DMS 273 (cell line): ENCODE results near the gene LRRTM3.

Experiments
- DNase-seq: peaks from one replicate; lab custom pipeline; 2025; ENCODE audit not compliant: unreplicated experiment; lab: John Stamatoyannopoulos, UW

The LRRTM3 gene

GRCh38 chr10:66931949-66932343 is 6.1 kb downstream of the LRRTM3 start:
- DNase-seq = no peak

GRCh38 chr10:66934711-66935110 is 8.9 kb downstream of the LRRTM3 start:
- no peak for DNase-seq

DNA sequence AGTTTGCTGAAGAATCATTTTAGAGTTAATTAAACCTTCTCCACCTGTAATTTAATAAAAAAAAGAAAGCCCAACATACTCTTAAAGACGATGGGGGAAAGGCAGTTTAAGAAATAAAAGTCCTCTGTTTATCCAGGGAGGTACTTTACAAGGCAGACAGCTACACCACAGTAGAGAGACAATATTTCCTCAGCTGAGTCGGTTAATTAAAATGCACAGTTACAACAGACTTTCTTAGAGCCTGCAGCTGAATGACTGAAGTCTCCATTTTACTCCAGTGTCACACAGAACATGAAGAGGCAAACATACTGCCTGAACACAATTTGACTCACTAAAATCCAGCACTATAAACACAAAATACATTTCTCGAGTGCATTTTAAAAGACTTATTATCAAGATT is 15.1 kb downstream of the LRRTM3 start:
- DNase-seq = no peak

- no peak for DNase-seq
Observed at GRCh38 chr10:66941491-66941890, 15.7 kb downstream of the LRRTM3 start.

DNA sequence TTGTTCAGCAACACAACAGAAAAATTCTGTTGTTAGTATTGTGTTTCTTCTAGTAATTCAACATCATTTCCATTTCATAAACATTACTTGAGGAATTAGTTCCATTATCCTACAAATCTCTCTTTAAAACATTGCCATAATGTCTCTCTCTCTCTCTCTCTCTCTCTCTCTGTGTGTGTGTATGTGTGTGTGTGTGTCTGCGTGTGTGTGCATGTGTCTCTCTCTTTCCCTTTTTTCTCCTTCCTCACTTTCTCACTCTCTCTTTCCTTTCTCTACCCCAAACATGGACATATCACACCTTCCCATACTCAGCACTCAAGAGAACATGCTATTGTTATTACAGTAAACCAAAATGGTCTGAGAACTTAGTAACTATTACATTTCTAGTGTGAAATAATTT is 16.6 kb downstream of the LRRTM3 start:
- DNase-seq = no peak

DNA sequence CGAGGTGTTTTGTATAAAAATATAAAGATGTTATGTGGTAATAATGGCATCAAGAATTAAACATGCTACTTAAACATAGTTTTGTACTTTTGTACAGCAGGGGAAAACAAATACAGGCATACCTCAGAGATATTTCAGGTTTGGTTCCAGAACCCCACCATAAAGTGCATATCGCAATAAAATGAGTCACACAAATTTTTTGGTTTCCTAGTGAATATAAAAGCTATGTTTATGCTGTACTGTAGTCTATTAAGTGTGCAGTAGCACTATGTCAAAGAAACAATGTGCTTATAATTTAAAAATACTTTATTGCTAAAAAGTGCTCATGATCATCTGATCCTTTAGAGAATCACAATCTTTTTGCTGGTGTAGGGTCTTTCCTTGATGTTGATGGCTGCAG is 17.8 kb downstream of the LRRTM3 start:
- no peak for DNase-seq

- DNase-seq = no peak
Observed at GRCh38 chr10:66951896-66952295, 26.1 kb downstream of the LRRTM3 start.

DNA sequence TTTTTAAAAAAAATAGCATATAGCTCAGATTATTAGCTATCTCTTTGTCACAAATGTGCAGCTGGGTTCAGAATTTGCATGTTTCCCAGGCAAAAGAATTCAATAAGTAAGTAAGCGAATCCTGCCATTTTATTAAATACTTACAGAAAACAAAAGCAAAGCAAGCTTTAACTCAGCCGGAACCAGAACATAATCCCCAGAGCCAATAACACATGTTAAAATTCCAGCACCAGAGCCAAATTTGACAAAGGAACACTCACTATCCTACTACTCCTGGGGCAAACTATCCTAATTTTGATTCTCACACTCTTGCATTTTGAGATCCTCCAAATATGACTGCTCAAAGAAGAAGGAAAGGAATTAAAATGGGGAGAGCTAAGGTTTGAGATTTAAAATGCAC is 32.6 kb downstream of the LRRTM3 start:
- no peak for DNase-seq

GRCh38 chr10:66964946-66965345 is 39.1 kb downstream of the LRRTM3 start:
- no peak for DNase-seq

GRCh38 chr10:66980246-66980815 is 54.5 kb downstream of the LRRTM3 start:
- peak; percentile 13 for DNase-seq

DNA sequence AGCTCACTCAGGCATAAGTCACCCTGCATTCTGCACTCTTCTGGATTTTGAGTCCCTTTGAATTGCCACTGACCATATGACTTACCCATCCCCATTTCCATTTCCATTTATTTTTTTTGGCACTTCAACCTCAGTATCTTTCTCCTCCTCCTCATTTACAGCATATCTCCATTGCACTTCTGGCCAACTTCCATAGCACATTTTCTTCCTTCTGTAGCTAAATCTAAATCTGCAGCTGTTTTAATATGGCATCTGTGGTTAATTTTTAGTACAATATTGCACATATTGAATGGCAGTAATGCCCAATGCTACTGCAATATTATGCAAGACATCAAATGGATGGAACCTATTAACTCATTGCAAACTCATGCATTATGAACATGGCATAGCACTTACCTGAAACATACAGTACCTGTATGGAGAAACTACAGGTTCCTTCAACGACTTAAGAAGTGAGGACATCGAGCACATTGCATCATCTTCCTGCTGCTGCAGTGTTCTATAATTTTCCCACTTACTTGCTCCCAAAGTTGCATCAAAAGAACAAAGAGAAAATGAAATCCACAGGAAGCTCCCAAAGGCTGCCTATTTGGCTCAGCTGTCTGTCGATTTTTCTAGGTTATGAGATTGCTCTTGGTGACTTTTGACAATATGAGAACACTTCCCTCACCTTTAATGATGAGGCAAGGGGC is 55.7 kb downstream of the LRRTM3 start:
- no peak for DNase-seq

DNA sequence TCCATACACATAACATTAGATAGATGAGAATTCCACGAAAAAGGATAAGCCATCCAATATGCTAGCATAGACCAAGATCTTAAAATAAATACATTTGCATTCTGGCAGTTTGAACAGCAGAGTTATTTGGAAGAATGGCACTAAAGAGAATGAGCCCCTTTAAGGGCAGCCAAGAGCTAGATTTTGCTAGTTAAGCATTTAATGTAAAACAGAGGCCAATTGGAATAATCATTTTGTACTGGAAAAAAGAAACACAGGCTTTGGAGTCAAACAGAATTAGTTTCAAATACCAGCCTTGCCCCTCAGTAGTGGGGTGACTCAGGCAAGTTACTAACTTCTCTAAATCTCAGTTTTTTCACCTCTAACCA is 56.2 kb downstream of the LRRTM3 start:
- DNase-seq = no peak

DNA sequence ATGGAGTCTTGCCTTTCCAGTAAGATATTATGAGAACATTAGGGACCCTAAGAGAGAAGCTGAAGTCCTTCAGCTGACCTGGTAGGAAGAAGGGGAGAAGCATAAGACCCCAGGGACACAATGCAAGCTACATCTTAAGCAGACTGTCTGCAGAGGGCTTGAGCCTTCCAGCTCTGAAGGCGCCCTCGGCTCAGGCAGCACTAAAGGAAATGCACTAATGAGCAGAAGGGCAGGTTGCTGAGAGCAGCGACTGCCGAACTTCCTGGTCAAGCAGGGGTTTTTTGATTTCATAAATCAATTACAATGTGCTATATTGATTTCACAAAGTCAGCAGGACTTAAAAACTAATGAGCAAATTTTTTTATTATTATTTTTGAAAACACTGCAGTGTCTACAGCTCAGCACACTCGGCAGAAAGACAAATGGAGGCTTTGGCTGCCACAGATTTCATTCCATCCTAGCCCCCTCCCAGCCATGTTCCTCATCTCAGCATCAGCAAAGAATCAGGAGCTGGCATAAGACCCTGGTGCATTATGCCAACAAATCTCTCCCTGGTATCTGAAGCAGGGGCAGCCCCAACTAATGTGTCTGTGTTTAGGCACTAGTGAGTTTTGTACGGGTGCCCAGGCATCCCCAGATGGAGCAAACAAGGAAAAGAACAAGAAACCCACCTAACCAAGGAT is 57.1 kb downstream of the LRRTM3 start:
- DNase-seq = no peak

GRCh38 chr10:66983475-66983818 is 57.6 kb downstream of the LRRTM3 start:
- DNase-seq = no peak

DNA sequence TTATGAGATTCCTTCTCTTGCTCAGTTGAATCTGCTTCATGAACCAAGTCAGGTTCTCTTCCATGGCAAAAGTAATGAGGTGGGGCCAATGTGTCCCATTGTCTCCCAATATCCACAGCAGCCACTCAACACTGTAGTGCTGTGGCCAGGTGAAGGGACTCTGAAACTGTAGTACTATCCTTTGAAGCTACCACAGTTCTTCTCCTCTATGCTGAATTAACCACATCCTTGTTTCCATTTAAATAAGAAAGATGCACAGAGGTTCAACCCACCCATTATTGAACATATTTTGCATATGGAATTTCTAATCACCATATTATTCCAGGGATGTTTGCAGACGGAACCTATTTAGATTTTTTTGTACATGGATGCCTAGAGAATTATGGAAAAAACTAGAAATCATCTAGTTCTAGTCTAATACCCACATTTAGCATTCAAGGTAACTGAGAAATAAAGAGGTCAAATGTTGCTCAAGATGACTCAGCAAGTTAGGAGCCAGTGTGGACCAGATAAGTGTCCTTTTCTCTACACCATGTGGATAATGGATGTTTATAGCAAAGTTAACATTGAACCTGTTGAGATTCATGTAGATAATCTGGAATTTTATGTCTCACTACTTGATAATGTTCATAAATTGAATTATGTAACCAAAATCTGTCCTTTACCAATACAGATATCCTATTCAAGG is 64.5 kb downstream of the LRRTM3 start:
- no peak for DNase-seq

GRCh38 chr10:66996996-66997395 is 71.2 kb downstream of the LRRTM3 start:
- DNase-seq = no peak

DNA sequence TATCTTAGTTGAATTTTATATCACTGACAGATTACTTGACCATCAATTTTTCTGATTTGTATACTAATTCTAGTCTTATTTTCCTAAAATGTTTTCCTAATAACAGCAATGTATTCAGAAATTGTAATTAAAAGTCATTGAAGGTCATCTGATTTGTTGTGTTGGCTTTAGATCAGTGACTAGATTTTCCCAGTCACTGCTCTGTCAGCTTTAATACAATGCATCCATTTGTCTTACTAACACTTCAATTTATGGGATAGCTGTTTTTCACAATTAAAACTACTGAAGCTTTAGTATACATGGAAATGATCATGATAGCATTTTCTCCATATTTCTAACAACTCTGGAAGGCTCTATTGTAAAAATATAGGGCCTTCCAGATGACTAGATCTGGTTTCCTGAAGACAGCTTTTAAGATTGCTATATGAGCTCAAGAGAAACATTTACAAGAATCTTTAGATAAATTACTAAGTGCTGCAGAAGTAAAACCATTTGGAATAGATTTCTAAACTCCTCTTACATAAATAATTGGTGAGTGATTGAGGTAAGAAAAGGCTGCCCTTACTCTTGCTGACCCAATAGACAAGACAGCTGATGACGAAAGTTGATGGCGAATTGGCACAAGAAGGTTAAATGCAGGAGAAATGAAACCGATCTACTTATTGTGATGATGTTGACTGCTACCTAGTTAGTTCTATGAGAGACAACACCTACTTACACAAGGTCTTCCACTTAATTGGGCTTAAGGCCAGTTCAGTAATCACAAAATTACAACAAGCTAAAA is 74.1 kb downstream of the LRRTM3 start:
- no peak for DNase-seq

DNA sequence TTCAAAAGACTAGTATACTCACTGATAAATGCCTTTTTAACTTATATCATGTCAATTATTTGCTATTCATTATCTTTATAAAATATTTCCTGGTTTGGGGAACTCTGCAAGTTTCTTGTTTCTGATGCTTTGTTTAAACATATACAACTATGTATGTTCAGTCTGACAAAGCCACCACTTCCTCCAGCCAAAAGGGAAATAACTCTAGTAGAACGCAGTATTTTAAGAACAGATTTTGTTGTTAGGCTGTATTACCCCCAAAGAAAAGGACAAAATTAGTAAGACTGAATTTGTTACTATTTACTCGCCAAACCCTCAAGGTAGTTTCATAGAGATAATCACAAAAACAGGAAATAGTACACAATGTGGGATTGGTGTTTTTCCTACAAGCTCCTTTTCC is 78.9 kb downstream of the LRRTM3 start:
- DNase-seq = no peak

DNA sequence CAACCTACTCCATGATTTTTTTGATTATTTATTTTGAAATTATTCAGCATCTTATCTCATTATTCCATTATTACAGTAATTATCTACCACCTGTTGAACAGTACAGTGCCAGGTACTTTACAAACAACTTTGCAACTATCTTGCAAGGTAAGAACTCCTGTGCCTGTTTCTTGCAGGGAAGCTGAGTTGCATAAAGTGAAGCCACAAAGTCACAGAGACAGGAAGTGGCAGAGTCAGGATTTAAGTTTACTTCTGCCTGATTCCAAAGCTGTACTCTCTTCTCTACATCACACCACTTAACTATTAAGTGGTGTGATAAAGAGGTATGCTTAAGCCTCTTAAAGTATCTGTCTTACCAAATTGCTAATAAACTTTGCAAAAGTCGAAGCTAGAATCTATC is 80.1 kb downstream of the LRRTM3 start:
- no peak for DNase-seq

- DNase-seq = no peak
Observed at GRCh38 chr10:67011480-67011879, 85.6 kb downstream of the LRRTM3 start.

GRCh38 chr10:67011981-67012380 is 86.1 kb downstream of the LRRTM3 start:
- DNase-seq = no peak
